ENCODE measurements around the gene CAMK1G. TPM values are rescaled to one million over a fixed set of nuclear protein-coding genes. Genes with fewer than 3 reads are reported as not detected.

CAMK1G gene
- total and polyA plus RNA-seq, 2 of the 4 experiments (the other 2 are of a cell fraction) = 0.72 to 1.8 TPM

DNA sequence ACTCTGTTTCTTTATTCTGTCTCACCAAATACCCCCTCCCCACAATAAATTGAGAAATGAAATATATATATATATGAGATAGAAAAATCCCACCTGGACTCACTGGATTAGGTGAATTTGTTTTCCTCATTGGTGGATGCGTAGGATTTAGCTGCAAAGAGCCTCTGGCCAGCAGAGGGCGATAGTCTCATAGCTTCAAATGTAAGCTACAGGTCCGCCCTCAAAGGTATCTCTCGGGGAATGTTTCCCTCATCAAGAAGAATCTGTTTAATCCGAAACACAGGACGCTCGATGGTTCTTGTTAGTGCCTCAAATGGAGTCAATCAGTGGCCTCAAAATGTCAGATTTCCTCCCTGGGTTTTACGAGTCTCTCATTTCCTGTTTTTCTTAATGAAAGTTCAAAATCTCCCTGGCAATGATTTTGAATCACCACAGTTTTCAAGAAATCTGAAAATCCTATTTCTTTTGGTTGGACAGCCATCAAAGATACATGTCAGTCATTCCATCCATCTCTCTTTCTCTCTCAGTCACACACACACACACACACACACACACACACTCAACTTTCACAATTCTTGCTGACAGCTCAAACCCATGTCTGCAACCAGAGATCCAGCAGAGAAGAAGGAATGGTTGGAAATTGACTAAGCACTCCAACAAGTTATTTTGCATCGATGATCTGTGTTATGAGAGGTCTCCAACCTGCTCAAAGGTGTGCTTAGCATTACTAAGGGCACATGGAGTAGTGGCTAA, 13.9 kb upstream of the CAMK1G start:
- peak; percentile 53 for TF ChIP-seq SMC3 (IDR thresholded peaks at IDR 0.05; ENCODE audit: low read depth, low read length)
- no peak for TF ChIP-seq USF2 (IDR thresholded peaks at IDR 0.05; ENCODE audit: low read depth, low read length)
- no peak for TF ChIP-seq FOS (IDR thresholded peaks at IDR 0.05; ENCODE audit: low read depth, low read length)
- TF ChIP-seq RAD21 (IDR thresholded peaks at IDR 0.05; ENCODE audit: low read length) = peak; percentile 56
- peak; percentile 76 for TF ChIP-seq CTCF (conservative IDR thresholded peaks at IDR 0.05; ENCODE audit: low read depth, low read length)
- Histone ChIP-seq H4K20me1 (ENCODE audit: insufficient read depth, low read length) (no peaks in the 10 kb centered on the region), H2BK120ac (ENCODE audit: low read depth, low read length) (no peak overlapping the region), H3K18ac (ENCODE audit: low read depth, low read length) (no peak overlapping the region), H2AK5ac (ENCODE audit: low read depth, low read length) (no peak overlapping the region), H3K14ac (replicated peaks; ENCODE audit: low read depth, low read length) (no peak overlapping the region), H3K4me2 (ENCODE audit: low read depth, low read length) (peak overlapping the region; percentile 90), H3K27ac (ENCODE audit: insufficient read depth, low read length) (no peak overlapping the region), H3K36me3 (ENCODE audit: control insufficient read depth, insufficient read depth, low read length) (no peaks in the 10 kb centered on the region), H2BK15ac (ENCODE audit: low read depth, low read length) (no peak overlapping the region), H4K8ac (ENCODE audit: low read depth in 2 of 2, low read length in 2 of 2) (no peak overlapping the region), H3K79me1 (ENCODE audit: low read depth in 1 of 2, low read length in 2 of 2) (no peaks in the 10 kb centered on the region), H4K5ac (ENCODE audit: low read depth, low read length) (no peak overlapping the region), H3K9ac (ENCODE audit: low read depth, low read length) (peak overlapping the region; percentile 13; the same call in 1 of the 2 replicates), H3K4me1 (ENCODE audit: control insufficient read depth, insufficient read depth, low read length) (no peaks in the 10 kb centered on the region), H3K56ac (ENCODE audit: extremely low read depth, insufficient read depth, low read length) (no peak overlapping the region), H3K9me1 (ENCODE audit: insufficient read depth, low read length) (no peaks in the 10 kb centered on the region), H2BK5ac (ENCODE audit: low read depth, low read length, poor library complexity, severe bottlenecking) (no peak overlapping the region), H2AK9ac (replicated peaks; ENCODE audit: low read depth, low read length, poor library complexity) (no peak overlapping the region), H3K4me3 (ENCODE audit: insufficient read depth, low read depth, low read length) (peak overlapping the region; percentile 22; the same call in 1 of the 2 replicates), H3K23ac (ENCODE audit: low read depth, low read length) (no peak overlapping the region), H2BK20ac (ENCODE audit: low read depth, low read length) (no peak overlapping the region), H2AFZ (replicated peaks; ENCODE audit: low read length, poor library complexity) (no peak overlapping the region), H4K91ac (ENCODE audit: insufficient read depth, low read depth, low read length) (no peak overlapping the region), H3K4ac (ENCODE audit: low read depth, low read length) (no peak overlapping the region), H3K27me3 (ENCODE audit: control insufficient read depth, insufficient read depth, low read length) (peaks cover 18% of the 10 kb centered on the region), H3K9me3 (ENCODE audit: control insufficient read depth, insufficient read depth, low read length) (no peaks in the 10 kb centered on the region)
- intact Hi-C loops (cut with micrococcal nuclease) = loop anchor here (1.0 kb wide), 2 partner anchors 58 to 179 kb away; no protein-coding TSS in a partner anchor
- CTCF ChIA-PET = interaction anchor here (0.6 to 1.5 kb wide), 14 partner anchors 9 to 803 kb away, joined by 3 to 16 read pairs (median 4); partner anchors contain the start of gene CAMK1G
- no TSS peak for BruUV-seq (replicated peaks)
- in situ Hi-C loops (cut with MboI; ENCODE audit: low sequenced_read_pairs) = no loop called here
- DNase-seq = peak; percentile 77
- dilution Hi-C loops (cut with HindIII; ENCODE audit: low sequenced_read_pairs, unreplicated experiment) = no loop called here
- peak; percentile 59; the same call in 1 of the 2 replicates for ATAC-seq (ENCODE audit: low read depth)
- WGBS, 2 experiments (ENCODE audit: extremely low coverage in 2 of 2, insufficient read length in 1 of 2) = 3% methylated on average over 5 of the region's 9 CpGs; no CpG with 5 or more reads in 1 of the 2 experiments
- POLR2A ChIA-PET (ENCODE audit: unreplicated experiment) = no interaction called here

All from IMR-90 (cell line).